Measurements from ENCODE around the gene ZFP62. TPM values are rescaled to one million over a fixed set of nuclear protein-coding genes. Genes with fewer than 3 reads are reported as not detected.

The ZFP62 gene
- total RNA-seq, 4 donors from 2014 or later = 35.5 to 41.1 (median 39.1) TPM

GRCh38 chr5:180807046-180807445, 54.0 kb downstream of the ZFP62 start:
- WGBS = 85% methylated on average over 1 of the region's 1 CpG
- TF ChIP-seq CTCF (IDR thresholded peaks at IDR 0.05) = no peak
- no peak for TF ChIP-seq POLR2AphosphoS5 (IDR thresholded peaks at IDR 0.05)
- TF ChIP-seq POLR2A (IDR thresholded peaks at IDR 0.05) = no peak
- TF ChIP-seq EP300 (IDR thresholded peaks at IDR 0.05) = no peak
- Histone ChIP-seq H3K27me3 (no peaks in the 10 kb centered on the region), H3K4me1 (peaks cover 80% of the 10 kb centered on the region), H3K9me3 (no peaks in the 10 kb centered on the region), H3K4me3 (peak overlapping the region; percentile 58), H3K36me3 (peaks cover 3% of the 10 kb centered on the region), H3K27ac (peak overlapping the region; percentile 99)
- DNase-seq (ENCODE audit: low spot score in 2 of 2) = peak in 1 of 2 donors; percentile 24

- H3K27ac ChIP-seq = peak overlapping the region; percentile 99
- TF ChIP-seq EP300 (IDR thresholded peaks at IDR 0.05) (no peak), POLR2AphosphoS5 (IDR thresholded peaks at IDR 0.05) (no peak), POLR2A (IDR thresholded peaks at IDR 0.05) (no peak), CTCF (IDR thresholded peaks at IDR 0.05) (no peak)
- DNase-seq (ENCODE audit: low spot score in 2 of 2) = peak in 1 of 2 donors; percentile 72
- peaks cover 3% of the 10 kb centered on the region for H3K36me3 ChIP-seq
- H3K9me3 ChIP-seq = no peaks in the 10 kb centered on the region
- 58% methylated on average over 9 of the region's 9 CpGs for whole genome bisulfite sequencing
- H3K4me1 ChIP-seq = peaks cover 80% of the 10 kb centered on the region
- no peaks in the 10 kb centered on the region for H3K27me3 ChIP-seq
- H3K4me3 ChIP-seq = peak overlapping the region; percentile 58
Measured at GRCh38 chr5:180806351-180807011, 54.6 kb downstream of the ZFP62 start.

DNA sequence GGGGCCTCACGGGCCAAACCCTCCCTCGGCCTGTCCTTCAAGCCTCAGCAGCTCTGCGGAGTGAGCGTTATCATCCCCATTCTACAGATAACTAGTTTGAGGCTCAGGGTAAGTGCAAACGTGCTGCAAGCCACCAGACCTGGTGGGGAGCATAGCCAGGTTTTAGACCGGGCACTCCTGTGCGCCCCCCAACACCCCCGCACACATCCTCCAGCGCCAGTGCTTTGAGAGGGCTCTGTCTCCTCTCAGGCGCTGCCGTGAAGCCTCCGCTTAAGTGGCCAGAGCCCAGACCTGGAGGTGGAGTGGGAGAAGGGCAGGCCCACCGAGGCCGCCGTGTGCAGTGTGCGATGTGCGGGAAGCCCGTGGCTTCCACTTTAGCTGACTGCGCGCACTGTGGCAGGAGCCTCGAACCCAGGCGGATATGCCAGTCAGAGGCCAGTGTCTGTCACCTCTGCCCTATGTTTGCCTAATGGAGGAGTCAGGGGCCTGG, 56.9 kb downstream of the ZFP62 start:
- H3K4me3 ChIP-seq = peak overlapping the region; percentile 95
- peaks cover 92% of the 10 kb centered on the region for H3K4me1 ChIP-seq
- TF ChIP-seq CTCF (IDR thresholded peaks at IDR 0.05) (peak in 1 of 2 donors; percentile 1), POLR2A (IDR thresholded peaks at IDR 0.05) (no peak)
- peak in 1 of 2 donors; percentile 78 for DNase-seq (ENCODE audit: low spot score in 2 of 2)
- H3K9me3 ChIP-seq = no peaks in the 10 kb centered on the region
- 77% methylated on average over 21 of the region's 22 CpGs for WGBS
- H3K27ac ChIP-seq = peak overlapping the region; percentile 99
- no peaks in the 10 kb centered on the region for H3K27me3 ChIP-seq
- H3K36me3 ChIP-seq = peaks cover 3% of the 10 kb centered on the region

DNA sequence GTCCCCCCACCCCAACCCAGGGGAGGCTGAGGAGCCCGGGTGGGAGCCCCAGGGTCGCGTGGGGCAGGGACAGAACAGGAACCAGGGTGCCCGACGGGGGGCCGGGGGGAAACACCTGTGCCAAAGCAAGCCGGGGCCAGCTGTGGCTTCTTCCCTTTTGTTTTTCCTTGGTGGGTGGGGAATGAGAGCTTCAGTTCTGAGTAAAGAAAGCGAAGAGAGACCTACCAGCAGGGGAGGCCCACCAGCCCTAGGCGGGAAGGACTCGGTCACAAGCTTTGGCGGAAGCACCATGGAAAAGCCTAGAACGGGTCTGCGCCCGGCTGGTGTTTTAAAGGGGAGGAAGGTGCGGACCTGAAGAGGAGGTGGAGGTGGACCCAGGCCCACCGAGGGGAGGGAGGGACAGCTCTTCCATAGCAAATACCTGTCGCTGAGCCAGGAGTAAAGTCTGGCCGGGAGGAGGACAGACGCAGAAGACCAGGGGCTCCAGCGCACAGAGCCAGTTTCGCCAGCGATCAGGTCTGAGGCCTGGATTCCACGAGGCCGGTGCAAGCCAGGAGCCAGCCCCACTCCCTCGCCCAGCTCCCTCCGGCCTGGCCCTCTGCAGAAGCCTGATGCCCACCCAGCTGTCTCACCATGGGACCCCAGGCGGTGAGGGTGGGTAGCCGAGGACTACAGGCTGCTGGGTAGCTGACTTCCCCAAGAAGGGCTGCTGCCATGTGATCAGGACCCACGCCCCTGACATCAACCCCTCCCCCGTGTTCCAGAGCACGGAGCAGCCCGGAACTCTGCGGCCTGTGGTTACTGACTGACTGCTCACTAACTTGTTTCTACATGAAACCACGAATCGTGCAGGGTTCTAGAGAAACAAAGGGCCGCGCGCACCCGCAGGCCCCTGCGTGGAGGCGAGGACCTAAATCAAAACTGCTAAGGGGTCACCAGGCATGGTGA, 57.6 kb downstream of the ZFP62 start:
- Histone ChIP-seq H3K4me3 (peak overlapping the region; percentile 95), H3K9me3 (no peaks in the 10 kb centered on the region), H3K27ac (peak overlapping the region; percentile 99), H3K36me3 (peaks cover 3% of the 10 kb centered on the region), H3K4me1 (peaks cover 92% of the 10 kb centered on the region), H3K27me3 (no peaks in the 10 kb centered on the region)
- TF ChIP-seq CTCF (IDR thresholded peaks at IDR 0.05) = no peak
- TF ChIP-seq EP300 (IDR thresholded peaks at IDR 0.05) = no peak
- TF ChIP-seq POLR2AphosphoS5 (IDR thresholded peaks at IDR 0.05) = no peak
- TF ChIP-seq POLR2A (IDR thresholded peaks at IDR 0.05) = peak in 1 of 2 donors; percentile 54
- DNase-seq (ENCODE audit: low spot score in 2 of 2) = peak; percentile 87 to 88
- 4% methylated on average over 21 of the region's 41 CpGs for WGBS

Data from suprapubic skin (tissue), 4 donors.